ENCODE results near the gene KLHDC3.

Gene KLHDC3

DNA sequence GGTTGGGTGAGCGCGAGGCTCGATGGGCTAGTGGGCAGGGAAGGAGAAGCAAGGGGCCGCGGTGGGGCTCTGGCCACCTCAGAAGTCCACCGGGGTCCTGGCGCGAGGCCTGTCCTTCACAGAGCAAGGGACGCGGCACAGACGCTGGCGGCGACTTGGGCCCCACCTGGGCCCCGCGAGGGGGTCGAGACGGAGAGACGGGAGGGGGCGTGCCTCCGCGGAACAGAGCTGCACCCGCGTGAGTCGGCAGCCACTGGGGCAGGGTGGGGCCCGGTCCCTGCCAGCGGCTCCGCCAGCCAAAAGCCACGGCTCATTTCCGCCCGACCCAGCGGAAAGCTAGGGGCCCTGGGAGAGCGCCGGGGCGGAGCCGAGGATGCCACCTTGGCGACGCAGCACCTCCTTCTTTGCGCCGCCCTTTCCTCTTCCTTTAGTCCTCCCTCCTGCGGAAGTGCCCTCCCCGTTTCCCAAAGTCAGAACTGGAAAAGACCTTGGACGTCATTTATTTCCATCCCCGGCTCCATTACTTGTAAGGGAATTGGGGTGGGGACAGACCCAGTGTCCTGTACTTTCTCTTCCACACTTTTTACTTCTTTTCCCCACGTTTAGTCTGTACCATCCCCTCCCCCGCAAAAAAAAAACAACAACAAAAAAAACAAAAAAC lies 39.6 kb downstream of the KLHDC3 start, which contains the start of gene CUL7:
TSS of gene CUL7 (minus strand) at position 307 of the 661 bp plus-strand sequence. CDS start 1,063 bp downstream, outside the sequence.
- TF ChIP-seq, protein P1, sequence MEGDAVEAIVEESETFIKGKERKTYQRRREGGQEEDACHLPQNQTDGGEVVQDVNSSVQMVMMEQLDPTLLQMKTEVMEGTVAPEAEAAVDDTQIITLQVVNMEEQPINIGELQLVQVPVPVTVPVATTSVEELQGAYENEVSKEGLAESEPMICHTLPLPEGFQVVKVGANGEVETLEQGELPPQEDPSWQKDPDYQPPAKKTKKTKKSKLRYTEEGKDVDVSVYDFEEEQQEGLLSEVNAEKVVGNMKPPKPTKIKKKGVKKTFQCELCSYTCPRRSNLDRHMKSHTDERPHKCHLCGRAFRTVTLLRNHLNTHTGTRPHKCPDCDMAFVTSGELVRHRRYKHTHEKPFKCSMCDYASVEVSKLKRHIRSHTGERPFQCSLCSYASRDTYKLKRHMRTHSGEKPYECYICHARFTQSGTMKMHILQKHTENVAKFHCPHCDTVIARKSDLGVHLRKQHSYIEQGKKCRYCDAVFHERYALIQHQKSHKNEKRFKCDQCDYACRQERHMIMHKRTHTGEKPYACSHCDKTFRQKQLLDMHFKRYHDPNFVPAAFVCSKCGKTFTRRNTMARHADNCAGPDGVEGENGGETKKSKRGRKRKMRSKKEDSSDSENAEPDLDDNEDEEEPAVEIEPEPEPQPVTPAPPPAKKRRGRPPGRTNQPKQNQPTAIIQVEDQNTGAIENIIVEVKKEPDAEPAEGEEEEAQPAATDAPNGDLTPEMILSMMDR (IDR thresholded peaks at IDR 0.05; ENCODE audit: low read depth, low read length): no peak; the same call in 1 of the 2 replicates
- H3K36me3 ChIP-seq: peaks cover 85% of the 10 kb centered on the region
- DNase-seq: peak; percentile 98

DNA sequence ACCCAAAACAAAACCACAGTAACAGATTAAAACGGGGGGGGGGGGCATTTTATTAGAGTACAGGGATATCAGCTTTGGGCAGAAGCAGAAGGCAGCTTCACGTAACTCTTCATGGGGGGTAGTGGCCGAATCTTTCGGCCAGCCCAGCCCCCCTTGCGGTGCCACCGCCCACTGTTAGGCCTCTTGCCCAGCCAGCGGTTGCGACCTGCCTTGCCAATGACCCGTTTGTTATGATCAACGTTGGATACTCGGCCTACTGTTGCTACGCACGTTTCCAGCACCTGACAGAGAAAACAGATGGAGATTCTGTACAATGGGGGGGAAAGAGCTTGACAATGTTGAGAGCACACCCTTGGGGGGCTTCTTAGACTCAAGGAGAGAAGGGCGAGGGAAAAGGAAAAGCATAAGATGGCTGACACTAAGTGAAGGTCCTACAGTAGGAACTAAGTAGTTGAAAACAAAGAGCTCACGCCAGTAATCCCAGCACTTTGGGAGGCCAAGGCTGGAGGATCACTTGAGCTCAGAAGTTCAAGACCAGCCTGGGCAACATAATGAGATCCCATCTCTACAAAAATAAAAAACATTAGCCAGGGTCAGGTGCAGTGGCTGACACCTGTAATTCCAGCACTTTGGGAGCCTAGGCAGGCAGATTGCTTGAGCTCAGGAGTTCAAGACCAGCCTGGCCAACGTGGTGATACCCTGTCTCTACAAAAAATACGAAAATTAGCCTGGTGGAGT lies 40.3 kb downstream of the KLHDC3 start:
- H3K27me3 ChIP-seq (ENCODE audit: insufficient read depth, low read depth, severe bottlenecking): no peaks in the 10 kb centered on the region
- TF ChIP-seq, protein P1 (IDR thresholded peaks at IDR 0.05; ENCODE audit: low read depth, low read length): no peak
- H3K27ac ChIP-seq: peak overlapping the region; percentile 93
- peaks cover 79% of the 10 kb centered on the region for H3K36me3 ChIP-seq
- no peak for DNase-seq
- peak overlapping the region; percentile 77 for H3K4me3 ChIP-seq (ENCODE audit: low read depth, low read length)
- no peaks in the 10 kb centered on the region for H3K9me3 ChIP-seq (ENCODE audit: severe bottlenecking)

More for the DNA sequence above, 39.6 kb downstream of the KLHDC3 start, which contains the start of gene CUL7:
- Histone ChIP-seq H3K4me3 (ENCODE audit: low read depth, low read length) (peak within 1 kb of the TSS; percentile 77), H3K9me3 (ENCODE audit: severe bottlenecking) (no peaks in the 10 kb centered on the region), H3K27me3 (ENCODE audit: insufficient read depth, low read depth, severe bottlenecking) (no peaks in the 10 kb centered on the region), H3K27ac (peak within 1 kb of the TSS; percentile 93)

DNA sequence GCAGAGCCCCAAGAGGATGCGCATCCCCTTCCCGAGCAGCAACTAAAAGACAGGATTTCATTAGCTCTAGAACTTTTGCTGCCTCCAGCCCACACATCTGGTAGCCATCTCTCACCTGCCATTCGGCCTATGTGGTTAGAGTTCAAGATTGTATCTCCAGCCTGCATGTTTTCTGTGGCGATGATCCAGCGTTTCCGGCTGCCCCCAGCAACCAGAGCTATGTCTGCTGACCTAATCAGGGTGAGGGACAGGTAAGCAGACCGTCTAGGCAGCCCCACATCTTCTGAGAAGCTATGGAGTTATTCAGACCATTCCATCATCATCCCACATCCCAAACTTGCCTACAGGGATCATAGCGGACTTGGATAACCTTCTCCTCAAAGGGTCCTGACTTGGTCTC lies 41.9 kb downstream of the KLHDC3 start:
- Histone ChIP-seq H3K4me3 (ENCODE audit: low read depth, low read length) (no peak overlapping the region), H3K36me3 (peaks cover 63% of the 10 kb centered on the region), H3K27me3 (ENCODE audit: insufficient read depth, low read depth, severe bottlenecking) (no peaks in the 10 kb centered on the region), H3K9me3 (ENCODE audit: severe bottlenecking) (no peaks in the 10 kb centered on the region), H3K27ac (no peak overlapping the region)
- no peak for DNase-seq
- TF ChIP-seq, protein P1 (IDR thresholded peaks at IDR 0.05; ENCODE audit: low read depth, low read length): no peak

DNA sequence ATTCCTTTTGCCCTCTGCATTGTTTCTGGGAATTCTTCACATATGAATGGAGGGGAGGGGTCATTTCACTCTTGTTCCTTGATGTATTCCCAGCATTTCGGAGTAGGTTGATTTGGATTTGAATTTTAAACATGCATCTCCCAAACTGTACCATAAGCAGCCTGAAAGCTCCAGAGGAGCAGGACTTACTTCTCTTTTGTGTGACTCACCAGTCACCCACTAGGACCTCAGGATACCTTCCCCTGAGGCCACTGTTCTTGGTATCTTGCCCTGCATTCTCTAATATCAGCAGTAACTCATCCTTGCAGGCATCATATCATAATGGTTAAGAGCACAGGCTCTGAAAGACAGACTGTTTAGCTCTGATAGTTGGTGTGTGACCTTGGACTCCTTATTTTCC lies 44.5 kb downstream of the KLHDC3 start:
- Histone ChIP-seq H3K4me3 (ENCODE audit: low read depth, low read length) (peak overlapping the region; percentile 98), H3K36me3 (peaks cover 57% of the 10 kb centered on the region), H3K27ac (peak overlapping the region; percentile 90), H3K27me3 (ENCODE audit: insufficient read depth, low read depth, severe bottlenecking) (no peaks in the 10 kb centered on the region), H3K9me3 (ENCODE audit: severe bottlenecking) (no peaks in the 10 kb centered on the region)
- DNase-seq: no peak
- TF ChIP-seq, protein P1 (IDR thresholded peaks at IDR 0.05; ENCODE audit: low read depth, low read length): no peak

DNA sequence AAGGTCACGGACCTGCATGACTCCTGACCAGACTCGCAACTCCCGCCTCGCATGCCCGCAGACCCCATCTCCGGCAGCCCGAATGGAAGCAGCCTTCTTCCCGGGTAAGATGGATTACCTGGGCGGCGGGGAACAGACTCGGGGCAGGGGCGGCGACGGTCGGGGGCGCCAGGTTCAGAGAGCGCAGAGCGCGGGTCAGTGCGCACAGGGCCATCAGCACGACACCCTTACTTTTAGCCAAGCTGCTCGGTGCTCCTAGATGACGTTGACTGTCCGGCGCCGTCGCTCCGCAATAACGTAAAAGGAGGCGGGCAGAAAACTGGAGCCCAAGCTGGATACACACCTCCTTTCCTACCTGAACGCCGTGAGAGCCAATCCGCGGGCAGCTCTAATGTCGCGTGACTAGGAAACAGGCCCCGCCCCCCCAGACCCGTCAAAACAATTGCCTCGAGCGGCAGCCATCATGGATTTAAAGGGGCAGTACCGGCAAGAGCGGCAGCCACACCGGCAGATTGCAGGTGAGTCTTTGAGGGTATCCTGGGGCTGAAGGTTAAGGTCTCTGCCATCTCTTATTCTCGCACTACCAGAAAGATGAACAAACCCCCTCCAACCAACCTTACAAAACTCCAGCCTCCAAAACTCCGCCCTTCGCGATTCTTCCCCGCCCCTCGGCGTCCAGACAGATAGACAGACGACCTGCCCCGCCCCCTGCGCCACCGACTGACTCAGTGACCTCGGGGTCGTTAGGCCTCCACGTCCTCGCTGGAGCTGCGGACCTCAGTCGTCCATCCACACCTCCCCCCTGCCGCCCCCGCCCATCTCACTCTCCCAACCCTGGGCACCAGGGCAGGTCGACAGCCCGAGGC lies 45.4 kb downstream of the KLHDC3 start, which contains the start of the genes KLC4 and MRPL2:
TSS of gene KLC4 (plus strand) at position 464 of the 866 bp plus-strand sequence. CDS start 1,705 bp downstream, outside the sequence.
TSS of gene MRPL2 (minus strand) at position 267 of the 866 bp plus-strand sequence. CDS start at position 214, 53 bp downstream.
- TF ChIP-seq, protein P1 (IDR thresholded peaks at IDR 0.05; ENCODE audit: low read depth, low read length): no peak
- peak within 1 kb of the TSS; percentile 98 for H3K4me3 ChIP-seq (ENCODE audit: low read depth, low read length)
- no peaks in the 10 kb centered on the region for H3K9me3 ChIP-seq (ENCODE audit: severe bottlenecking)
- peak within 1 kb of the TSS; percentile 90 for H3K27ac ChIP-seq
- no peaks in the 10 kb centered on the region for H3K27me3 ChIP-seq (ENCODE audit: insufficient read depth, low read depth, severe bottlenecking)
- H3K36me3 ChIP-seq: peaks cover 53% of the 10 kb centered on the region
- DNase-seq: peak; percentile 100

Data from WERI-Rb-1 (cell line).